COLO668 (cell line): Measurements from ENCODE around the gene TIMM17A.
"Not testable (repeated sequence)": the region's sequence is repeated elsewhere in the genome, so short reads cannot be mapped to it uniquely, and the experiment has no call there.

Experiments used
- DNase-seq: peaks from one replicate; lab custom pipeline; 2025; ENCODE audit not compliant: unreplicated experiment; lab: John Stamatoyannopoulos, UW

Gene TIMM17A

GRCh38 chr1:202014060-202014459 is 58.8 kb downstream of the TIMM17A start:
- DNase-seq: no peak

- peak; percentile 54 for DNase-seq
Observed at GRCh38 chr1:202014915-202015661, 59.8 kb downstream of the TIMM17A start.

DNA sequence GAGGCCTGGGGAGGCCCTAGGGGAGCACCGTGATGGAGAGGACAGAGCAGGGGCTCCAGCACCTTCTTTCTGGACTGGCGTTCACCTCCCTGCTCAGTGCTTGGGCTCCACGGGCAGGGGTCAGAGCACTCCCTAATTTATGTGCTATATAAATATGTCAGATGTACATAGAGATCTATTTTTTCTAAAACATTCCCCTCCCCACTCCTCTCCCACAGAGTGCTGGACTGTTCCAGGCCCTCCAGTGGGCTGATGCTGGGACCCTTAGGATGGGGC is 60.3 kb downstream of the TIMM17A start:
- DNase-seq: peak; percentile 47

DNA sequence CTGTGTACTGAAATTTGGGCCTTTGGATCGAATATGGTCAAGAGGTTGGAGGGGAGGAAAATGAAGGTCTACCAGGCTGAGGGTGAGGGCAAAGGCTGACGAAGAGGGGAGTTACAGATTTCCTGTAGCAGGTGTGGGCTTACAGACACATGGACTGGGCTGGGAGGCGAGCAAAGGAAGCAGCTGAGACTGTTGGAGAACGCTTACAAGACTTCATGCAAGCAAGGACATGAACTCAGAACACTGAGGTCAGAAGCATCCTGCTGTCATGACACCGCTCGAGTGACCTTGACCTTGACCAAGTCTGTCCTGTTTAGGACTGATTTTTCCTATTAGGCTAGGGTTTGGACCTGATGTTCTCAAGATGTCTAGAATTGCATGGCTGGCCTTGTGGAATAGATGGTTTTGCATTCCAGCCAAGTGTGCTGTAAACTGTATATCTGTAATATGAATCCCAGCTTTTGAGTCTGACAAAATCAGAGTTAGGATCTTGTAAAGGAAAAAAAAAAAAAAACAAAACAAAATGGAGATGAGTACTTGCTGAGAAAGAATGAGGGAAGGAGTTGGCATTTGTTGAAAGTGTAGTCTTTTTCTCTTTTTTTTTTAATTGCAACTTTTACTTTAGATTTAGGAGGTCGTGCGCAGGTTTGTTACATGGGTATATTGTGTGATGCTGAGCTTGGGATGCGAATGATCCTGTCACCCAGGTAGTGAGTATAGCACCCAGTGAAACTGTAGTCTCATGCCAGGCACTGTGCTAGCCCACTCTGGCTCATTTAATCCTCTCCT is 60.9 kb downstream of the TIMM17A start:
- DNase-seq: peak; percentile 35

DNA sequence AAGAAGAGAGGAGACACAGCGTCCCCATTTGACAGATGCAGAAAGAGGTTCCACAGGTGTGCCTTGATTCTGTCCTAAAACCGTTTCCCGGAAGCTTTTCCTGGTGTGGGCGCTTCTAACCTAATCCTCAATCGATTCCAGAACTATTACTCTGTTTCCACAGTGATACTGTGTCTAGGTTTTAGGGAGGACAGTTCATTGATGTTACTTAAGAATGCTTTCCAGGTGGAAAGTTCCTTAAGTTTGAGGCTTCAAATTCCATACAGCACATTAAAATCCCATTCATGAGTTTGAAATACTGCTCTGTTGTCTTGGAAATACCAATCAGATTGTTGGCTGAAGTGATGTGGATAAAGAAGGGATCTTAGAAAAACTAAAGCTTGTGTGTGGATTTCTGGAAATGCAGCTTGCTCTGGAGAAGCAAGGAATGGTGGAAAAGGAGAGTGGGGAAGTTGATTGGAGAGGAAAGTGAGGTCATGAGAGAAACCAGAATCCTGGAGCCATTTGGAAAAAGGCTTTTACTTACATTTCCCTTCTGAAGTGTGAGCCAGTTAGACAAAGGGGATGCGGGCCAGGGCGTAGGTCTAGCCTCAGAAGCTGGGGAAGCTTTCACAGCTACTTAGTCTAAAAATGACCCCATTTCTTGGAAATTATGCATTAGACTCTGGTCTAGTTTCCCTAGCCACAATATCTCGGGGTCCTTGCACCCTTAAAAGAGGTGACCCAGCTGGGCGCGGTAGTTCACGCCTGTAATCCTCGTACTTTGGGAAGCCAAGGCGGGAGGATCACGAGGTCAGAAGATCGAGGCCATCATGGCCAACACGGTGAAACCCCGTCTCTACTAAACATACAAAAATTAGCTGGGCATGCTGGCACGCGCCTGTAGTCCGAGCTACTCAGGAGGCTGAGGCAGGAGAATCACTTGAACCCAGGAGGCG is 61.8 kb downstream of the TIMM17A start:
- DNase-seq: peak; percentile 51

GRCh38 chr1:202017749-202018467 is 62.6 kb downstream of the TIMM17A start:
- DNase-seq: peak; percentile 89

DNA sequence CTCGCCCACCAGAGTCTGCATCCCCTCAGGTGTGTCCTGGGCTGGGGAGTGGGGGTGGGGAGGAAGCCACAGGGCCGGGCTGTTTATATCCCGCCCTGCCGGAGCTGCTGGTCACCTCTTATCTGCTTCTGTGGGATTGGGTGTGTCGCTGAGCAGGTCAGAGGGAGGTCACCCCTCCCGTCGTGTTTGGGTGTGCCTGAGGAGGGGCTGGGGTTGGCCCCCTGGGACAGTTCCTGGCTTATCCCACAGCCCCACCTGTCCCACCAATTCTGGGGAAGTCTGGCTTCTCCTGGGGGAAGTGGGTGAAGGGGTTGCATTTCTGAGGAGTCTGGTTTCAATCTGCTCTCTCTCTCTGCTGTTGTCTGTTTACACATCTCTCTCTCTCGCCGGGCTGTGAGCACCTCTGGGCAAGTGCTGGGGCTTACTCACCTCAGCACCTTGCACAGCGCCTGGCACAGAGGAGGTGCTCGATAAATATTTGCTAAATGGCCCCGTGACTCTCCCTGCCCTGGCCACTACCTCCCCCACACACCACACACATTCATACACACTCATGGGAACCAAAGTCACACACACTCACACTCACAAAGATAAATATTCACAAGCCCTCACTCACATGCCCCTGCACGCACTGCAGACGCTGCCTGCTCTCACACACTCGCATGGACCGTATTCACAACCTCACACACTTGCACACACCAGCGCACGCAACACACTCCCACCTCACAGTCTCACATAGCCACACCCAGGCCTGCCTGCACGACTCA is 63.3 kb downstream of the TIMM17A start:
- peak; percentile 96 for DNase-seq

DNA sequence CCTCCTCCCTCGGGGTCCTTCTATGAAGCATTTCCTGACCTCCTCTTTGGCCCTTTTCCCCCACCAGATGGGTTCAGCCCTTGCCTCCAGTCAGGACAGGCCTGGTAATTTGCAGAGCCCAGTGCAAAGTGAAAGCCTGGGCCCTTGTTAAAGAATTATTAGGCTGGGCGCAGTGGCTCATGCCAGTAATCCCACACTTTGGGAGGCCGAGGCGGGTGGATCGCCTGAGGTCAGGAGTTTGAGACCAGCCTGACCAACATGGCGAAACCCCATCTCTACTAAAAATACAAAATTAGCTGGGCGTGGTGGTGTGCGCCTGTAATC is 63.9 kb downstream of the TIMM17A start:
- not testable (repeated sequence) for DNase-seq
